Measurements from ENCODE around the gene STK11IP. TPM values are rescaled to one million over a fixed set of nuclear protein-coding genes. Genes with fewer than 3 reads are reported as not detected.

STK11IP gene
- total RNA-seq, 2 donors from 2014 or later, result 18.3 to 60.3 TPM

GRCh38 chr2:219634951-219635751 is 37.5 kb downstream of the STK11IP start:
- DNase-seq (ENCODE audit: low spot score), result no peak
- no peak for TF ChIP-seq POLR2AphosphoS5 (IDR thresholded peaks at IDR 0.05)
- TF ChIP-seq POLR2A (IDR thresholded peaks at IDR 0.05), result no peak
- TF ChIP-seq, protein P1, sequence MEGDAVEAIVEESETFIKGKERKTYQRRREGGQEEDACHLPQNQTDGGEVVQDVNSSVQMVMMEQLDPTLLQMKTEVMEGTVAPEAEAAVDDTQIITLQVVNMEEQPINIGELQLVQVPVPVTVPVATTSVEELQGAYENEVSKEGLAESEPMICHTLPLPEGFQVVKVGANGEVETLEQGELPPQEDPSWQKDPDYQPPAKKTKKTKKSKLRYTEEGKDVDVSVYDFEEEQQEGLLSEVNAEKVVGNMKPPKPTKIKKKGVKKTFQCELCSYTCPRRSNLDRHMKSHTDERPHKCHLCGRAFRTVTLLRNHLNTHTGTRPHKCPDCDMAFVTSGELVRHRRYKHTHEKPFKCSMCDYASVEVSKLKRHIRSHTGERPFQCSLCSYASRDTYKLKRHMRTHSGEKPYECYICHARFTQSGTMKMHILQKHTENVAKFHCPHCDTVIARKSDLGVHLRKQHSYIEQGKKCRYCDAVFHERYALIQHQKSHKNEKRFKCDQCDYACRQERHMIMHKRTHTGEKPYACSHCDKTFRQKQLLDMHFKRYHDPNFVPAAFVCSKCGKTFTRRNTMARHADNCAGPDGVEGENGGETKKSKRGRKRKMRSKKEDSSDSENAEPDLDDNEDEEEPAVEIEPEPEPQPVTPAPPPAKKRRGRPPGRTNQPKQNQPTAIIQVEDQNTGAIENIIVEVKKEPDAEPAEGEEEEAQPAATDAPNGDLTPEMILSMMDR (IDR thresholded peaks at IDR 0.05), result no peak
- intact Hi-C loops (cut with DNase I), result loop anchor here (10.0 kb wide), 1 partner anchor 240 kb away; no protein-coding TSS in a partner anchor
- H3K9me3 ChIP-seq, result no peaks in the 10 kb centered on the region
- H3K27me3 ChIP-seq (replicated peaks; ENCODE audit: insufficient read depth), result no peaks in the 10 kb centered on the region
- no peak overlapping the region for H3K27ac ChIP-seq
- no peaks in the 10 kb centered on the region for H3K4me1 ChIP-seq (replicated peaks)
- 88% methylated on average over 22 of the region's 22 CpGs for WGBS
- H3K4me3 ChIP-seq, result no peak overlapping the region
- no peaks in the 10 kb centered on the region for H3K36me3 ChIP-seq

GRCh38 chr2:219636144-219636915 is 38.7 kb downstream of the STK11IP start:
- TF ChIP-seq, protein P1 (IDR thresholded peaks at IDR 0.05), result no peak
- TF ChIP-seq POLR2A (IDR thresholded peaks at IDR 0.05), result no peak
- TF ChIP-seq POLR2AphosphoS5 (IDR thresholded peaks at IDR 0.05), result no peak
- Histone ChIP-seq H3K4me1 (replicated peaks) (no peaks in the 10 kb centered on the region), H3K4me3 (no peak overlapping the region), H3K36me3 (no peaks in the 10 kb centered on the region), H3K27ac (no peak overlapping the region), H3K27me3 (replicated peaks; ENCODE audit: insufficient read depth) (no peaks in the 10 kb centered on the region), H3K9me3 (no peaks in the 10 kb centered on the region)
- DNase-seq (ENCODE audit: low spot score), result no peak
- intact Hi-C loops (cut with DNase I), result loop anchor here (10.0 kb wide), 1 partner anchor 242 kb away; no protein-coding TSS in a partner anchor
- 91% methylated on average over 24 of the region's 24 CpGs for WGBS

- Histone ChIP-seq H3K4me1 (replicated peaks) (no peaks in the 10 kb centered on the region), H3K36me3 (no peaks in the 10 kb centered on the region), H3K27me3 (replicated peaks; ENCODE audit: insufficient read depth) (no peaks in the 10 kb centered on the region), H3K9me3 (no peaks in the 10 kb centered on the region), H3K4me3 (no peak overlapping the region), H3K27ac (no peak overlapping the region)
- no peak for TF ChIP-seq POLR2A (IDR thresholded peaks at IDR 0.05)
- TF ChIP-seq POLR2AphosphoS5 (IDR thresholded peaks at IDR 0.05), result no peak
- TF ChIP-seq, protein P1 (IDR thresholded peaks at IDR 0.05), result no peak
- WGBS, result 75% methylated on average over 13 of the region's 13 CpGs
- DNase-seq (ENCODE audit: low spot score), result no peak
- intact Hi-C loops (cut with DNase I), result loop anchor here (10.0 kb wide), 1 partner anchor 242 kb away; no protein-coding TSS in a partner anchor
Measured at GRCh38 chr2:219636941-219637841, 39.5 kb downstream of the STK11IP start.

DNA sequence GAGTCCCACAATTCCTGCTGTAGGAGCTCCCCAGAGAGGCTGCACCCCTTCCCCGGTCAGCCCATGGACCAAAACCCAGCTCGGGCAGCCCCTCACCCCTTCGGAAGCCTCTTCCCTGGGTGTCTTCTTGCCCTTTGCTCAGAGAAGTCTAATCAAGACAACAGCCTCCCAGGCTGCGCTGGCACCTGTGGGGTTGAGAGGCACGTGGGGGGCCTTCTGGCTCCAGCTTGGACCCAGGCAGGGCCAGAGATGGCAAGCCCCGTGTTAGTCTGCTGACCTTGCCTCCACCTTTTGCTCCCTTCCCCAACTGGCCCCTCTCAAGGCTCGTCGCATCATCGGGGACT is 40.2 kb downstream of the STK11IP start:
- Histone ChIP-seq H3K27ac (no peak overlapping the region), H3K4me3 (no peak overlapping the region), H3K36me3 (no peaks in the 10 kb centered on the region), H3K27me3 (replicated peaks; ENCODE audit: insufficient read depth) (no peaks in the 10 kb centered on the region), H3K4me1 (replicated peaks) (peaks cover 3% of the 10 kb centered on the region), H3K9me3 (no peaks in the 10 kb centered on the region)
- intact Hi-C loops (cut with DNase I), result loop anchor here (10.0 kb wide), 1 partner anchor 243 kb away; no protein-coding TSS in a partner anchor
- 90% methylated on average over 9 of the region's 9 CpGs for WGBS
- TF ChIP-seq POLR2A (IDR thresholded peaks at IDR 0.05) (no peak), POLR2AphosphoS5 (IDR thresholded peaks at IDR 0.05) (no peak)
- TF ChIP-seq, protein P1 (IDR thresholded peaks at IDR 0.05), result no peak
- no peak for DNase-seq (ENCODE audit: low spot score)
